ENCODE data around the gene TBC1D23. TPM values are rescaled to one million over a fixed set of nuclear protein-coding genes. Genes with fewer than 3 reads are reported as not detected.

The TBC1D23 gene
- 28.5 and 31.5 TPM in 2 replicates for total RNA-seq

GRCh38 chr3:100260685-100261484, at the start of gene TBC1D23:
Gene TBC1D23 (plus strand): TSS chr3:100260992. CDS start chr3:100261019, 27 bp downstream.

DNA sequence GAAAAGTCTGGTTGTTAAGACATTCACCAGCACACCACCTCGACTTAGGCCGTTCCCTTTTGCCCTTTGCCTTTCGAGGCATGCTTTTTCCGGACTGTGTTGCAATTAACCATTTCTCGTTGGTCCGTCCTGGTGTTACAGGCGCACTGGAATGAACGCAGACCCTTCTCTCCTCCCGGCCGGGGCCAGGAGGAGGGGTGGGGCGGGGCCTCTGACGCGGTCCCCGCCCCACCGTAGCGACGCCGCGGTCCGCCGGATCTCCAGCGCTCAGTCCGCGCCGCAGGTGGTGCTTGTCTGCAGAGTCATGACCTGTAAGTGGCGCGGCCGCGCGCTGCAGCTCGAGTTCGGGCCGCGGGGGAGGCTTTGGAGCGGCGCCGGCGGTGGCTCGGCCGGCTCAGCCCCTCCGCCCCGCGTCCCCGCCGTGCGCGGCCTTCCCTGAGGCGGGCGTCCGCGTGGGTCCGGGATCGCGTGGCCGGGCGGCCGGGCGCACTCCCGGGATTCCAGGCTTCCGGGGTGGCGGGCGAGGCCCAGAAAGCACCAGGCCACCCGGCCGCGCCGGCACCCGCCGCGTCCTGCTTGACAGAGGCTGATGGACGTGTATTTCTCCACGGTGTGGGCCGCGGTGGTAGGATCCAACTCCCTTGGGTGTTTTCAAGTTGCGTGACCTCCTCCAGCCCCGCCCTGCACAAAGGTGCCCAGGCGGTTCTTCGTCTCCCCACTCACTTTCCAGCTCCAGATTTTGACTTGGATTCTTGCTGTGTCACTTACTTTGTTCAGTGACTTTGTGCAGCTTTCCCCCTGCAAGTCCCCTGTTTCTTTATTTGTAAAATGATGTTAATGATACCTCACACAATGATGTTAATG, 73.9 kb downstream of the TBC1D23 start, which contains the start of gene NIT2:
NIT2 (plus strand) TSS at position 270 of the 864 bp plus-strand sequence; CDS start at position 305, 35 bp downstream.

Other genes with a start within 250 kb of the TBC1D23 start
- 26.1 and 39.2 TPM in 2 replicates for gene FILIP1L, start 146.5 kb upstream of the TBC1D23 start, total RNA-seq
- gene NIT2, start 73.8 kb downstream of the TBC1D23 start, total RNA-seq = 17.2 and 21.3 TPM in 2 replicates
- 30.4 and 38.7 TPM in 2 replicates for gene TOMM70, start 140.1 kb downstream of the TBC1D23 start, total RNA-seq
- 0.69 and 1.2 TPM in 2 replicates for gene LNP1, start 140.5 kb downstream of the TBC1D23 start, total RNA-seq
- gene TMEM45A, start 231.6 kb downstream of the TBC1D23 start, total RNA-seq = 2.3 and 2.5 TPM in 2 replicates

Data from mammary microvascular endothelial cell (primary cell).